Measurements from ENCODE around the gene IRAK1. TPM values are rescaled to one million over a fixed set of nuclear protein-coding genes. Genes with fewer than 3 reads are reported as not detected.

Gene IRAK1
- total RNA-seq, 4 donors from 2014 or later = 73.5 to 117 (median 96.8) TPM

- Histone ChIP-seq H3K9me3 (no peaks in the 10 kb centered on the region), H3K27me3 (peaks cover 0 to 3% (median 0%) of the 10 kb centered on the region in 4 donors), H3K4me3 (no peak overlapping the region), H3K27ac (no peak overlapping the region), H3K4me1 (peaks cover 0 to under 1% (median 0%) of the 10 kb centered on the region in 3 donors), H3K36me3 (no peaks in the 10 kb centered on the region)
- 78 to 85% methylated on average over 4 to 10 of the region's 10 CpGs for WGBS, 2 donors
- intact Hi-C loops (cut with DNase I) = no loop called here
- DNase-seq = no peak
- TF ChIP-seq POLR2A (IDR thresholded peaks at IDR 0.05) = no peak
- TF ChIP-seq, protein P1, sequence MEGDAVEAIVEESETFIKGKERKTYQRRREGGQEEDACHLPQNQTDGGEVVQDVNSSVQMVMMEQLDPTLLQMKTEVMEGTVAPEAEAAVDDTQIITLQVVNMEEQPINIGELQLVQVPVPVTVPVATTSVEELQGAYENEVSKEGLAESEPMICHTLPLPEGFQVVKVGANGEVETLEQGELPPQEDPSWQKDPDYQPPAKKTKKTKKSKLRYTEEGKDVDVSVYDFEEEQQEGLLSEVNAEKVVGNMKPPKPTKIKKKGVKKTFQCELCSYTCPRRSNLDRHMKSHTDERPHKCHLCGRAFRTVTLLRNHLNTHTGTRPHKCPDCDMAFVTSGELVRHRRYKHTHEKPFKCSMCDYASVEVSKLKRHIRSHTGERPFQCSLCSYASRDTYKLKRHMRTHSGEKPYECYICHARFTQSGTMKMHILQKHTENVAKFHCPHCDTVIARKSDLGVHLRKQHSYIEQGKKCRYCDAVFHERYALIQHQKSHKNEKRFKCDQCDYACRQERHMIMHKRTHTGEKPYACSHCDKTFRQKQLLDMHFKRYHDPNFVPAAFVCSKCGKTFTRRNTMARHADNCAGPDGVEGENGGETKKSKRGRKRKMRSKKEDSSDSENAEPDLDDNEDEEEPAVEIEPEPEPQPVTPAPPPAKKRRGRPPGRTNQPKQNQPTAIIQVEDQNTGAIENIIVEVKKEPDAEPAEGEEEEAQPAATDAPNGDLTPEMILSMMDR (IDR thresholded peaks at IDR 0.05) = no peak
Observed at GRCh38 chrX:153993978-153994377, 25.7 kb downstream of the IRAK1 start.

- TF ChIP-seq POLR2A (IDR thresholded peaks at IDR 0.05) = no peak
- TF ChIP-seq, protein P1 (IDR thresholded peaks at IDR 0.05) = no peak
- H3K9me3 ChIP-seq = no peaks in the 10 kb centered on the region
- 80 to 81% methylated on average over 2 to 4 of the region's 12 CpGs for WGBS, 2 donors
- peaks cover 0 to 3% (median 0%) of the 10 kb centered on the region in 4 donors for H3K27me3 ChIP-seq
- no peak overlapping the region for H3K27ac ChIP-seq
- no peaks in the 10 kb centered on the region for H3K4me1 ChIP-seq
- no peak for DNase-seq
- H3K4me3 ChIP-seq = no peak overlapping the region
- intact Hi-C loops (cut with DNase I) = no loop called here
- no peaks in the 10 kb centered on the region for H3K36me3 ChIP-seq
Observed at GRCh38 chrX:153993079-153993478, 26.6 kb downstream of the IRAK1 start.

DNA sequence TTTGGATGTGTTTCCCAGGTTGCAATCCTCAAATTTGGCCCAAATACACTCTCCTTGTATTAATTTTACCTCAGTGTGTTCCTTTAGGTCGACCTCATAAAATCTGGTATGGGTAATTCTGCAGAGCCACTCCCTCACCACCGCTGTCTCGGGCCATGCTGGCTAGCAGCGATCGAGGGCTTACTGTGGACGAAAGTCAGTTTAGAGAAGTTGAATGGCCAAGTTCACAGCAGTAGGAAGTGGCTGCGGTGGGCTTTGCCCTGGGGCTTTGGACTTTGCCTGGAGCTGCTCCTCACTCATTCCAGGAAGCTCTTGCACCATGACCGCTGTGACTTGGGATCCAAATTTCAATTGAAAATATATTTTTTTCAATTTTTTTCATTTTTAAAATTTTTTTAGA, 27.5 kb downstream of the IRAK1 start:
- Histone ChIP-seq H3K27me3 (peaks cover 0 to 3% (median 0%) of the 10 kb centered on the region in 4 donors), H3K9me3 (no peaks in the 10 kb centered on the region), H3K36me3 (no peaks in the 10 kb centered on the region), H3K4me3 (no peak overlapping the region), H3K4me1 (no peaks in the 10 kb centered on the region), H3K27ac (no peak overlapping the region)
- intact Hi-C loops (cut with DNase I) = no loop called here
- no peak for DNase-seq
- TF ChIP-seq, protein P1 (IDR thresholded peaks at IDR 0.05) = no peak
- no peak for TF ChIP-seq POLR2A (IDR thresholded peaks at IDR 0.05)
- WGBS, 2 donors = 86% methylated on average over 6 to 8 of the region's 8 CpGs

- WGBS, 2 donors = 100% methylated on average over 3 of the region's 3 CpGs
- Histone ChIP-seq H3K27ac (no peak overlapping the region), H3K4me3 (no peak overlapping the region), H3K4me1 (peaks cover 0 to 10% (median under 1%) of the 10 kb centered on the region in 3 donors), H3K27me3 (peaks cover 0 to 3% (median 0%) of the 10 kb centered on the region in 4 donors), H3K36me3 (no peaks in the 10 kb centered on the region), H3K9me3 (no peaks in the 10 kb centered on the region)
- no peak for DNase-seq
- intact Hi-C loops (cut with DNase I) = no loop called here
- no peak for TF ChIP-seq POLR2A (IDR thresholded peaks at IDR 0.05)
- TF ChIP-seq, protein P1 (IDR thresholded peaks at IDR 0.05) = no peak
Observed at GRCh38 chrX:153991013-153991580, 28.6 kb downstream of the IRAK1 start.

GRCh38 chrX:153989973-153990655, 29.6 kb downstream of the IRAK1 start:
- TF ChIP-seq, protein P1 (IDR thresholded peaks at IDR 0.05) = no peak
- TF ChIP-seq POLR2A (IDR thresholded peaks at IDR 0.05) = no peak
- Histone ChIP-seq H3K36me3 (no peaks in the 10 kb centered on the region), H3K9me3 (no peaks in the 10 kb centered on the region), H3K27me3 (peaks cover 0 to 3% (median 0%) of the 10 kb centered on the region in 4 donors), H3K4me3 (no peak overlapping the region), H3K27ac (no peak overlapping the region), H3K4me1 (peaks cover 0 to 19% (median 9%) of the 10 kb centered on the region in 3 donors)
- intact Hi-C loops (cut with DNase I) = no loop called here
- DNase-seq = no peak
- WGBS, 2 donors = 86 to 95% methylated on average over 7 to 13 of the region's 14 CpGs

Measured in esophagus squamous epithelium (tissue), 5 donors.